Liver (tissue), 5 donors: ENCODE results near the gene PRDM1. TPM values are rescaled to one million over a fixed set of nuclear protein-coding genes. Genes with fewer than 3 reads are reported as not detected.

Source experiments
- HNF4A ChIP-seq, 2 donors: conservative IDR thresholded peaks; 2 replicates each; pipeline ENCODE4 v1.6.1; 2016; ENCODE audit warnings: antibody characterized with exemption in 2 of 2, mild to moderate bottlenecking in 2 of 2
- MAX ChIP-seq: IDR thresholded peaks from 2 replicates; pipeline ENCODE4 v1.6.1; 2016; ENCODE audit warnings: antibody characterized with exemption
- polyA plus RNA-seq, 2 donors: library from polyadenylated mRNA; stranded (reverse) in 1 of 2; unstranded in 1 of 2; fragments of 200-250 nt in 1 of 2; fragments of >200 nt in 1 of 2; fragmentation: Nextera tagmentation in 1 of 2; extraction: Ambion mirVana in 1 of 2; gene quantifications; one replicate each; pipeline versions ENCODE4 v1.2.1 to v1.2.3, GENCODE V29; 2013 to 2015
- total RNA-seq, 2 donors: library from RNA; depleted of rRNA; stranded (reverse); fragments of >200 nt; gene quantifications; one replicate each; pipeline ENCODE4 v1.2.3, GENCODE V29; 2014
- donor health status: healthy.
- donor health status: healthy.
- donor health status: healthy.

The PRDM1 gene
- total and polyA plus RNA-seq, 4 donors, result 0.37 to 2.8 (median 0.65) TPM

GRCh38 chr6:106158816-106159215 lies 72.7 kb downstream of the PRDM1 start (continued):
- TF ChIP-seq MAX (no peak), HNF4A (conservative IDR thresholded peaks at IDR 0.05) (no peak)

Other genes starting within 250 kb of the PRDM1 start
- 10 to 100 TPM; 16.0 to 25.7 TPM for gene ATG5, start 239.4 kb downstream of the PRDM1 start, total RNA-seq
- 10 to 100 TPM; 10.0 to 23.5 TPM for gene ATG5, start 239.4 kb downstream of the PRDM1 start, polyA plus RNA-seq